A549 (cell line): ENCODE measurements around the gene RBMS3.

Experiments used
- CTCF ChIP-seq: fragments of >200 bp; sonication (Bioruptor Twin); formaldehyde crosslinking; IDR thresholded peaks from 3 replicates; pipeline ENCODE4 v1.5.1; 2016
- EP300 ChIP-seq, 2 experiments: fragments of >200 bp; sonication (Bioruptor Twin); formaldehyde crosslinking; IDR thresholded peaks; 2 replicates in 1 of 2; 3 replicates in 1 of 2; pipeline ENCODE4 v1.6.1; 2016 to 2017
- HMGXB4 ChIP-seq: fragments of 250-450 bp; sonication (Bioruptor Pico); IDR thresholded peaks from 2 replicates; pipeline ENCODE4 v1.5.0; 2021; ENCODE audit warnings: mild to moderate bottlenecking, moderate library complexity, borderline replicate concordance
- HOXA7 ChIP-seq: fragments of 250-450 bp; sonication (Bioruptor Pico); IDR thresholded peaks from 2 replicates; pipeline ENCODE4 v1.5.0; 2020; ENCODE audit warnings: mild to moderate bottlenecking, moderate library complexity
- NFE2L2 ChIP-seq: fragments of 150-350 bp; conservative IDR thresholded peaks from 2 replicates; pipeline ENCODE4 v1.6.1; 2014; ENCODE audit warnings: low read length
- POLR2A ChIP-seq: IDR thresholded peaks from 2 replicates; pipeline ENCODE4 v1.6.1; 2012; ENCODE audit warnings: mild to moderate bottlenecking, low read length
- RAD21 ChIP-seq, 2 experiments: fragments of >200 bp in 1 of 2; sonication (Bioruptor Twin) in 1 of 2; formaldehyde crosslinking in 1 of 2; IDR thresholded peaks in 1 of 2; conservative IDR thresholded peaks in 1 of 2; 2 replicates in 1 of 2; 3 replicates in 1 of 2; pipeline ENCODE4 v1.6.1; 2012 to 2018; ENCODE audit warnings: inconsistent platforms in 1 of 2
- RFX5 ChIP-seq: fragments of 450-650 bp; IDR thresholded peaks from 2 replicates; pipeline ENCODE4 v1.7.1; 2014; ENCODE audit warnings: antibody characterized with exemption, mild to moderate bottlenecking, moderate library complexity

- no peak for TF ChIP-seq NFE2L2
- TF ChIP-seq HMGXB4: no peak
- TF ChIP-seq POLR2A: no peak
- no peak for TF ChIP-seq EP300 (IDR thresholded peaks at IDR 0.05)
- no peak for TF ChIP-seq CTCF
- TF ChIP-seq RAD21 (conservative IDR thresholded peaks at IDR 0.05 in 1 of 2, IDR thresholded peaks at IDR 0.05 in 1 of 2): no peak
- TF ChIP-seq RFX5: no peak
- TF ChIP-seq HOXA7: no peak
Measured at GRCh38 chr3:29759411-29760225, 478.7 kb downstream of the RBMS3 start.
